GM19023 (cell line): ENCODE data around the gene KLHDC7B.

Experiments used
- ATAC-seq: cut with Tn5 transposase; IDR thresholded peaks from one replicate; pipeline ENCODE4 v1.9.1; 2021; ENCODE audit warnings: mild to moderate bottlenecking, moderate library complexity; ENCODE audit not compliant: unreplicated experiment

The KLHDC7B gene

GRCh38 chr22:50547263-50547985 lies 1.7 kb downstream of the KLHDC7B start:
- ATAC-seq: no peak

GRCh38 chr22:50548040-50548920 lies 2.6 kb downstream of the KLHDC7B start:
- ATAC-seq: no peak

GRCh38 chr22:50548921-50549790 lies 3.5 kb downstream of the KLHDC7B start:
- ATAC-seq: no peak

GRCh38 chr22:50550395-50550794 lies 4.7 kb downstream of the KLHDC7B start:
- ATAC-seq: no peak

GRCh38 chr22:50551160-50551752 lies 5.6 kb downstream of the KLHDC7B start:
- no peak for ATAC-seq

GRCh38 chr22:50553310-50553709 lies 7.6 kb downstream of the KLHDC7B start:
- no peak for ATAC-seq

GRCh38 chr22:50556703-50557102 lies 11.0 kb downstream of the KLHDC7B start:
- no peak for ATAC-seq

- ATAC-seq: no peak
Measured at GRCh38 chr22:50560034-50560433, 14.3 kb downstream of the KLHDC7B start.

GRCh38 chr22:50561401-50562358 lies 16.0 kb downstream of the KLHDC7B start:
- no peak for ATAC-seq

- peak; percentile 92 for ATAC-seq
Measured at GRCh38 chr22:50562523-50563412, 17.1 kb downstream of the KLHDC7B start, which contains the start of gene SYCE3. SYCE3 (minus strand) TSS chr22:50562919; CDS start chr22:50556405, 6,514 bp downstream.

- ATAC-seq: no peak
Measured at GRCh38 chr22:50563413-50564160, 17.9 kb downstream of the KLHDC7B start.

GRCh38 chr22:50564289-50564688 lies 18.6 kb downstream of the KLHDC7B start:
- no peak for ATAC-seq

- no peak for ATAC-seq
Measured at GRCh38 chr22:50567721-50568252, 22.1 kb downstream of the KLHDC7B start.

- ATAC-seq: no peak
Measured at GRCh38 chr22:50568626-50569025, 22.9 kb downstream of the KLHDC7B start.

GRCh38 chr22:50569041-50569459 lies 23.4 kb downstream of the KLHDC7B start:
- ATAC-seq: no peak

- no peak for ATAC-seq
Measured at GRCh38 chr22:50569896-50570535, 24.3 kb downstream of the KLHDC7B start.

GRCh38 chr22:50570861-50571260 lies 25.2 kb downstream of the KLHDC7B start:
- ATAC-seq: no peak
